ENCODE measurements around the gene ZNF710. TPM values are rescaled to one million over a fixed set of nuclear protein-coding genes. Genes with fewer than 3 reads are reported as not detected.

Gene ZNF710, protein sequence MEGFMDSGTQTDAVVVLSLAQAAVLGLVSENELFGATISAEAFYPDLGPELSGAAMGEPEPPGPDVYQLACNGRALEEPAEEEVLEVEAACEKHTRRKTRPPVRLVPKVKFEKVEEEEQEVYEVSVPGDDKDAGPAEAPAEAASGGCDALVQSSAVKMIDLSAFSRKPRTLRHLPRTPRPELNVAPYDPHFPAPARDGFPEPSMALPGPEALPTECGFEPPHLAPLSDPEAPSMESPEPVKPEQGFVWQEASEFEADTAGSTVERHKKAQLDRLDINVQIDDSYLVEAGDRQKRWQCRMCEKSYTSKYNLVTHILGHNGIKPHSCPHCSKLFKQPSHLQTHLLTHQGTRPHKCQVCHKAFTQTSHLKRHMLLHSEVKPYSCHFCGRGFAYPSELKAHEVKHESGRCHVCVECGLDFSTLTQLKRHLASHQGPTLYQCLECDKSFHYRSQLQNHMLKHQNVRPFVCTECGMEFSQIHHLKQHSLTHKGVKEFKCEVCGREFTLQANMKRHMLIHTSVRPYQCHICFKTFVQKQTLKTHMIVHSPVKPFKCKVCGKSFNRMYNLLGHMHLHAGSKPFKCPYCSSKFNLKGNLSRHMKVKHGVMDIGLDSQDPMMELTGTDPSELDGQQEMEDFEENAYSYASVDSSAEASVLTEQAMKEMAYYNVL
- 11.6 and 29.2 TPM in 2 replicates for total RNA-seq

DNA sequence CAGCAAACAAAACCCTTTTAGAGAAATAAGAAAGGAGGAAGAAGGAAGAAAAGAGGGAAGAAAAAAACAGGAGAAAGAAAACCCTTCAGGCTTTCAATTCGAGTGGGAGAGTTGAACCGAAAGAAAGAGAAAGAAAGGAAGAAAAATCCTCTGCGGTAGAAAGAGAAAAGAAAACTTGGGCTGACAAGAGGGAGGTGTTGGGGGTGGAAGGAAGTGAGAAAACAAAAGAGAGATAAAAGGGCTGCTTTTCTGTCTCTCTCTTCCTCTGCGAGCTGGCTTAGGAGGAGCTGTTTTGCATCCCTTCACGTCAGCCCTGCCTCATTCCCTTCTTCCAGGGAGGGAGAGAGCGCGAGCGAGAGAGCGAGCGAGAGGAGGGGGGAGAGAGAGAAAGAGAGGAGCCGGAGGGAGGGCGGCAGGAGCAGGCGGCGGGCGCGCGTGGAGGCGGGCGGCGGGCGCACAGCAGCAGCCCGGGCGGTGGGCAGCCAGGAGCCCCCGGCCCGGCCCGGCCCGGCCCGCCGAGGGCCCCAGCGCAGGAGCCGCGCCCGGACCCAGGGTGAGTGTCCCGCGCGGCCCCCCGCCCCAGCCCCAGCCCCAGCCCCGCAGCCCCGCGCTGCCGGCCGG, at the start of gene ZNF710:
ZNF710 (plus strand) TSS at position 263 of the 621 bp plus-strand sequence. CDS start 65,814 bp downstream, outside the sequence.

GRCh38 chr15:90101969-90102890, 101.1 kb downstream of the ZNF710 start, which contains the start of gene IDH2:
Gene IDH2, minus strand, starts transcription at chr15:90102468. Its CDS starts 78 bp downstream, at chr15:90102390.

Small RNA genes within 50 kb of the gene (small RNA-seq; reads per million reads assigned to genes)
- gene MIR3174 (ENCODE audit: low replicate concordance) = 3.4 reads per million, percentile 81 among the genes with 10 or more reads in this experiment
- not detected for gene RF00066 (ENCODE audit: low replicate concordance)

Other genes with a start within 250 kb of the ZNF710 start
- gene MESP2, start 225.0 kb upstream of the ZNF710 start, total RNA-seq = 0.29 TPM in 1 of 2 replicates, not detected in the other
- 154 and 219 TPM in 2 replicates for gene ANPEP, start 186.5 kb upstream of the ZNF710 start, total RNA-seq
- 57.7 and 83.8 TPM in 2 replicates for gene AP3S2, start 107.3 kb upstream of the ZNF710 start, total RNA-seq
- gene ARPIN, start 88.4 kb upstream of the ZNF710 start, total RNA-seq = 9.6 and 14.0 TPM in 2 replicates
- 52.3 and 65.7 TPM in 2 replicates for gene IDH2, start 101.1 kb downstream of the ZNF710 start, total RNA-seq
- gene SEMA4B, start 200.0 kb downstream of the ZNF710 start, total RNA-seq = 23.9 and 27.2 TPM in 2 replicates
- gene CIB1, start 232.6 kb downstream of the ZNF710 start, total RNA-seq = 21.9 and 37.0 TPM in 2 replicates
- 3.3 and 6.3 TPM in 2 replicates for gene GDPGP1, start 232.9 kb downstream of the ZNF710 start, total RNA-seq
- not detected in 2 replicates for gene TTLL13, start 248.2 kb downstream of the ZNF710 start, total RNA-seq